Hepatocyte (in vitro differentiated cells): ENCODE data around the gene RPS6KA5. TPM values are rescaled to one million over a fixed set of nuclear protein-coding genes. Genes with fewer than 3 reads are reported as not detected.

Experiments
- DNase-seq: peaks from one replicate; pipeline ENCODE4 v3.0.0-alpha.2; 2016; ENCODE audit warnings: low spot score
- H2AFZ ChIP-seq: fragments of 200-600 bp; sonication (generic); 2 replicates; pipeline ENCODE4 v1.6.0; 2016; ENCODE audit warnings: antibody characterized with exemption, mild to moderate bottlenecking
- H3K27ac ChIP-seq: fragments of 200-600 bp; sonication (generic); 2 replicates; pipeline ENCODE4 v1.5.1; 2016; ENCODE audit warnings: mild to moderate bottlenecking
- H3K27me3 ChIP-seq: fragments of 200-600 bp; sonication (generic); 2 replicates; pipeline ENCODE4 v1.6.1; 2016
- H3K36me3 ChIP-seq: fragments of 200-600 bp; sonication (generic); replicated peaks from 2 replicates; pipeline ENCODE4 v1.5.1; 2016; ENCODE audit warnings: low read depth; ENCODE audit not compliant: insufficient read depth
- H3K4me1 ChIP-seq: fragments of 200-600 bp; sonication (generic); 2 replicates; pipeline ENCODE4 v1.5.1; 2016; ENCODE audit warnings: mild to moderate bottlenecking, moderate library complexity; ENCODE audit not compliant: insufficient read depth
- H3K4me2 ChIP-seq: fragments of 200-600 bp; sonication (generic); 2 replicates; pipeline ENCODE4 v1.6.0; 2016
- H3K4me3 ChIP-seq: fragments of 200-600 bp; sonication (generic); 2 replicates; pipeline ENCODE4 v1.5.1; 2016; ENCODE audit warnings: mild to moderate bottlenecking
- H3K79me2 ChIP-seq: fragments of 200-600 bp; sonication (generic); 2 replicates; pipeline ENCODE4 v1.6.0; 2017; ENCODE audit warnings: mild to moderate bottlenecking
- H3K9me2 ChIP-seq: fragments of 200-600 bp; sonication (generic); replicated peaks from 2 replicates; pipeline ENCODE4 v1.6.0; 2017; ENCODE audit warnings: mild to moderate bottlenecking; ENCODE audit not compliant: insufficient read depth
- H3K9me3 ChIP-seq: fragments of 200-600 bp; sonication (generic); 2 replicates; pipeline ENCODE4 v1.5.1; 2016; ENCODE audit warnings: low read depth, mild to moderate bottlenecking
- H4K20me1 ChIP-seq: fragments of 200-600 bp; sonication (generic); 2 replicates; pipeline ENCODE4 v1.6.0; 2016; ENCODE audit warnings: mild to moderate bottlenecking; ENCODE audit not compliant: insufficient read depth, poor library complexity, severe bottlenecking
- EZH2 ChIP-seq: fragments of 200-600 bp; sonication (generic); IDR thresholded peaks from 2 replicates; pipeline ENCODE4 v1.6.1; 2016; ENCODE audit warnings: antibody characterized with exemption, mild to moderate bottlenecking, borderline replicate concordance
- EZH2phosphoT487 ChIP-seq: fragments of 200-600 bp; sonication (generic); IDR thresholded peaks from one replicate; pipeline ENCODE4 v1.6.1; 2018; ENCODE audit warnings: antibody characterized with exemption, mild to moderate bottlenecking, low read depth, moderate library complexity; ENCODE audit not compliant: unreplicated experiment, severe bottlenecking
- WGBS: methylation state at CpG from one replicate; pipeline ENCODE4 v1.1.6; 2016; ENCODE audit warnings: low lambda C conversion rate; ENCODE audit errors: missing lambda C conversion rate; 5-methylcytosine and 5-hydroxymethylcytosine counted together
- polyA plus RNA-seq: library from polyadenylated mRNA; unstranded; fragments of >200 nt; fragmentation: Nextera tagmentation; extraction: Ambion mirVana; gene quantifications from 2 replicates; pipeline ENCODE4 v1.2.1, GENCODE V29; 2016
- total RNA-seq: library from RNA; depleted of rRNA; stranded (reverse); fragments of >200 nt; gene quantifications from 2 replicates; pipeline ENCODE4 v1.2.3, GENCODE V29; 2014
- TF ChIP-seq, protein P1 (sequence below): fragments of 200-600 bp; sonication (generic); IDR thresholded peaks from 2 replicates; pipeline ENCODE4 v1.5.1; 2016; ENCODE audit warnings: antibody characterized with exemption, mild to moderate bottlenecking; ENCODE audit not compliant: poor library complexity

The RPS6KA5 gene
- total and polyA plus RNA-seq, 2 experiments from 2014 or later = 4.8 to 6.3 TPM

- no peak for DNase-seq
- Histone ChIP-seq H3K4me3 (no peak overlapping the region), H3K4me1 (no peaks in the 10 kb centered on the region), H2AFZ (no peak overlapping the region), H3K27ac (no peak overlapping the region), H4K20me1 (no peaks in the 10 kb centered on the region), H3K9me2 (no peaks in the 10 kb centered on the region), H3K4me2 (no peak overlapping the region), H3K79me2 (no peaks in the 10 kb centered on the region), H3K36me3 (no peaks in the 10 kb centered on the region), H3K9me3 (no peaks in the 10 kb centered on the region), H3K27me3 (no peaks in the 10 kb centered on the region)
- TF ChIP-seq EZH2phosphoT487 (no peak), EZH2 (no peak)
- TF ChIP-seq, protein P1, sequence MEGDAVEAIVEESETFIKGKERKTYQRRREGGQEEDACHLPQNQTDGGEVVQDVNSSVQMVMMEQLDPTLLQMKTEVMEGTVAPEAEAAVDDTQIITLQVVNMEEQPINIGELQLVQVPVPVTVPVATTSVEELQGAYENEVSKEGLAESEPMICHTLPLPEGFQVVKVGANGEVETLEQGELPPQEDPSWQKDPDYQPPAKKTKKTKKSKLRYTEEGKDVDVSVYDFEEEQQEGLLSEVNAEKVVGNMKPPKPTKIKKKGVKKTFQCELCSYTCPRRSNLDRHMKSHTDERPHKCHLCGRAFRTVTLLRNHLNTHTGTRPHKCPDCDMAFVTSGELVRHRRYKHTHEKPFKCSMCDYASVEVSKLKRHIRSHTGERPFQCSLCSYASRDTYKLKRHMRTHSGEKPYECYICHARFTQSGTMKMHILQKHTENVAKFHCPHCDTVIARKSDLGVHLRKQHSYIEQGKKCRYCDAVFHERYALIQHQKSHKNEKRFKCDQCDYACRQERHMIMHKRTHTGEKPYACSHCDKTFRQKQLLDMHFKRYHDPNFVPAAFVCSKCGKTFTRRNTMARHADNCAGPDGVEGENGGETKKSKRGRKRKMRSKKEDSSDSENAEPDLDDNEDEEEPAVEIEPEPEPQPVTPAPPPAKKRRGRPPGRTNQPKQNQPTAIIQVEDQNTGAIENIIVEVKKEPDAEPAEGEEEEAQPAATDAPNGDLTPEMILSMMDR = no peak
- 0% methylated on average over 1 of the region's 1 CpG for WGBS
Observed at GRCh38 chr14:90996967-90997366, 63.5 kb downstream of the RPS6KA5 start.

GRCh38 chr14:90995785-90996184 is 64.7 kb downstream of the RPS6KA5 start:
- no peaks in the 10 kb centered on the region for H3K9me3 ChIP-seq
- WGBS = 91% methylated on average over 4 of the region's 4 CpGs
- TF ChIP-seq, protein P1 = no peak
- no peak for TF ChIP-seq EZH2
- no peak for TF ChIP-seq EZH2phosphoT487

DNA sequence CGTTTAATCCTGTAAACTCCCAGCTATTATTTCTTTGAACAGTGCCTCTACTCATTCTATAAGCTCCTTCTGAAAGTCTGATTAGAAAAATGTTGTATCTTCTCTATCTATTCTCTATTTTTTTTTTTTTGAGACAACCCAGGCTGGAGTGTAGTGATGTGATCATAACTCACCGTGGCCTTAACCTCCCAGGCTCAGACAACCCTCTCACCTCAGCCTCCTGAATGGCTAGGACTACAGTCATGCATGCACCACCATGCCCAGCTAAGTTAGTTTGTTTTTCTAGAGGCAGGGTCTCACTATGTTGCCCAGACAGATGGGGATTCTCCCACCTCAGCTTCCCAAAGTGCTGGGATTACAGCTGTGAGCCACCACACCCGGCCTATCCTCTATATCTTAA is 66.6 kb downstream of the RPS6KA5 start:
- H2AFZ ChIP-seq = no peak overlapping the region
- no peak overlapping the region for H3K4me2 ChIP-seq
- no peaks in the 10 kb centered on the region for H3K9me3 ChIP-seq
- 91% methylated on average over 3 of the region's 3 CpGs for WGBS
- no peaks in the 10 kb centered on the region for H3K4me1 ChIP-seq
- no peak overlapping the region for H3K27ac ChIP-seq
- no peak for DNase-seq
- no peaks in the 10 kb centered on the region for H3K79me2 ChIP-seq
- H3K36me3 ChIP-seq = no peaks in the 10 kb centered on the region
- TF ChIP-seq EZH2 (no peak), EZH2phosphoT487 (no peak)
- TF ChIP-seq, protein P1 = no peak
- no peaks in the 10 kb centered on the region for H3K9me2 ChIP-seq
- no peak overlapping the region for H3K4me3 ChIP-seq
- H4K20me1 ChIP-seq = no peaks in the 10 kb centered on the region
- no peaks in the 10 kb centered on the region for H3K27me3 ChIP-seq

More at GRCh38 chr14:90995785-90996184, 64.7 kb downstream of the RPS6KA5 start:
- no peaks in the 10 kb centered on the region for H4K20me1 ChIP-seq
- H3K4me2 ChIP-seq = peak overlapping the region; percentile 19
- H3K4me1 ChIP-seq = no peaks in the 10 kb centered on the region
- no peak for DNase-seq
- no peaks in the 10 kb centered on the region for H3K79me2 ChIP-seq
- H3K27me3 ChIP-seq = no peaks in the 10 kb centered on the region
- H2AFZ ChIP-seq = no peak overlapping the region
- no peaks in the 10 kb centered on the region for H3K36me3 ChIP-seq
- no peaks in the 10 kb centered on the region for H3K9me2 ChIP-seq
- H3K27ac ChIP-seq = peak overlapping the region; percentile 49
- H3K4me3 ChIP-seq = no peak overlapping the region
